HG03558 (cell line): ENCODE data around the gene RBM19.
A peak's percentile ranks its signal among the peaks of the same experiment; 100 is the strongest.
"Not testable (repeated sequence)": the region's sequence is repeated elsewhere in the genome, so short reads cannot be mapped to it uniquely, and the experiment has no call there.

ENCODE experiments used
- ATAC-seq: cut with Tn5 transposase; IDR thresholded peaks from one replicate; pipeline ENCODE4 v1.9.1; 2021; ENCODE audit warnings: moderate number of reproducible peaks; ENCODE audit not compliant: unreplicated experiment; ENCODE audit errors: extremely low read depth

The RBM19 gene, protein sequence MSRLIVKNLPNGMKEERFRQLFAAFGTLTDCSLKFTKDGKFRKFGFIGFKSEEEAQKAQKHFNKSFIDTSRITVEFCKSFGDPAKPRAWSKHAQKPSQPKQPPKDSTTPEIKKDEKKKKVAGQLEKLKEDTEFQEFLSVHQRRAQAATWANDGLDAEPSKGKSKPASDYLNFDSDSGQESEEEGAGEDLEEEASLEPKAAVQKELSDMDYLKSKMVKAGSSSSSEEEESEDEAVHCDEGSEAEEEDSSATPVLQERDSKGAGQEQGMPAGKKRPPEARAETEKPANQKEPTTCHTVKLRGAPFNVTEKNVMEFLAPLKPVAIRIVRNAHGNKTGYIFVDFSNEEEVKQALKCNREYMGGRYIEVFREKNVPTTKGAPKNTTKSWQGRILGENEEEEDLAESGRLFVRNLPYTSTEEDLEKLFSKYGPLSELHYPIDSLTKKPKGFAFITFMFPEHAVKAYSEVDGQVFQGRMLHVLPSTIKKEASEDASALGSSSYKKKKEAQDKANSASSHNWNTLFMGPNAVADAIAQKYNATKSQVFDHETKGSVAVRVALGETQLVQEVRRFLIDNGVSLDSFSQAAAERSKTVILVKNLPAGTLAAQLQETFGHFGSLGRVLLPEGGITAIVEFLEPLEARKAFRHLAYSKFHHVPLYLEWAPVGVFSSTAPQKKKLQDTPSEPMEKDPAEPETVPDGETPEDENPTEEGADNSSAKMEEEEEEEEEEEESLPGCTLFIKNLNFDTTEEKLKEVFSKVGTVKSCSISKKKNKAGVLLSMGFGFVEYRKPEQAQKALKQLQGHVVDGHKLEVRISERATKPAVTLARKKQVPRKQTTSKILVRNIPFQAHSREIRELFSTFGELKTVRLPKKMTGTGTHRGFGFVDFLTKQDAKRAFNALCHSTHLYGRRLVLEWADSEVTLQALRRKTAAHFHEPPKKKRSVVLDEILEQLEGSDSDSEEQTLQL

GRCh38 chr12:113965951-113966797 lies at the start of gene RBM19:
Gene RBM19 (minus strand): TSS chr12:113966325. CDS start chr12:113966227, 98 bp downstream.
- peak; percentile 80 for ATAC-seq

DNA sequence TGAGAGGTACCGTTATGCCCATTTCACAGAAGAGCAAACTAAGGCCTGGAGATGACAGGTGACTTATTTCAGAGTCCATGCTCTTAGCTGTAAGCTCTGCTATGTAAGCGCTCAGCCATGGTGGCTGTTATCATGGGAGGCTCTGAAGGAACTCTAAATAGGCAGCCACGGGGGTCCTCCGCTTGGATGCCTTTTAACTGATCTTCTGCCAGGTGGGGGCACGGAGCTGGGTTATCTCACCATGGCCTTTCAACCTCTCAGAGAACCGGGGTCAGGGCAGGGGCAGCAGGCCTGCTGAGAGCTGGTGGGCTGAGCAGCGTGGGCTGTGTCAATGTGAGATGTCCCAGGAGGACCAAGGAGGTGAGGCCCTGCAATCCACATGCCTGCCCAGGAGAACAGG lies 49.7 kb upstream of the RBM19 start:
- ATAC-seq = no peak

DNA sequence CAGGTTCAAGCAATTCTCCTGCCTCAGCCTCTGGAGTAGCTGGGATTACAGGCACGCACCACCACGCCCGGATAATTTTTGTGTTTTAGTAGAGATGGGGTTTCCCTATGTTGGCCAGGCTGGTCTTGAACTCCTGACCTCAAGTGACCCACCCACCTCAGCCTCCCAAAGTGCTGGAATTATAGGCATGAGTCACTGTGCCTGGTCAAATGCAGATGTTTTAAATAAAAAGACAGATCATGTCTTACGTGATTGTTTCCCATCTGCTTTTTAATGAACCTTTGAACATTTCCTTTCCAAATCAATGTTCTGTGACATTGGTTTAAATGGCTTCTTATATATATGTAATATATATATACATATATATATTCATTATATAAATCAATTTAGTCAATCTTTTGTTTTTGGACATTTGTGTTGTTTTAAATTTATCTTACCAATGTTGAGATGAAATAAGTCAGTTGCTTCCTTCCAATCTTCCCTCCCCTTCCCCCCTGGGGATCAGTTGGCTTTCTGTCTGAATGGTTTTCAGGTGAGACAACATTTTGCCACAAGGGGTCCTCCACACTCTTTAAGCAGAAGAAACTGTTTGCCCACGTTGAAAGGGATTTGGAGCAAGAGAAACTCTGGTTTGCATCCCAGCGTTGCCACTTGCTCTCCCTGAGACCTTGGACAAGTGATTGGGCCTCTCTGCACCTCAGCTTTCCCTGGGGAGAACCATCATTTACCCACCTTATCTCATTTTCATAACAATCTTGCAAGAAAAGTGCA lies 47.6 kb upstream of the RBM19 start:
- no peak for ATAC-seq

- ATAC-seq = no peak
These were observed 46.8 kb upstream of the RBM19 start for GRCh38 chr12:114012744-114013431.

- no peak for ATAC-seq
These were observed 45.6 kb upstream of the RBM19 start for GRCh38 chr12:114011711-114012110.

DNA sequence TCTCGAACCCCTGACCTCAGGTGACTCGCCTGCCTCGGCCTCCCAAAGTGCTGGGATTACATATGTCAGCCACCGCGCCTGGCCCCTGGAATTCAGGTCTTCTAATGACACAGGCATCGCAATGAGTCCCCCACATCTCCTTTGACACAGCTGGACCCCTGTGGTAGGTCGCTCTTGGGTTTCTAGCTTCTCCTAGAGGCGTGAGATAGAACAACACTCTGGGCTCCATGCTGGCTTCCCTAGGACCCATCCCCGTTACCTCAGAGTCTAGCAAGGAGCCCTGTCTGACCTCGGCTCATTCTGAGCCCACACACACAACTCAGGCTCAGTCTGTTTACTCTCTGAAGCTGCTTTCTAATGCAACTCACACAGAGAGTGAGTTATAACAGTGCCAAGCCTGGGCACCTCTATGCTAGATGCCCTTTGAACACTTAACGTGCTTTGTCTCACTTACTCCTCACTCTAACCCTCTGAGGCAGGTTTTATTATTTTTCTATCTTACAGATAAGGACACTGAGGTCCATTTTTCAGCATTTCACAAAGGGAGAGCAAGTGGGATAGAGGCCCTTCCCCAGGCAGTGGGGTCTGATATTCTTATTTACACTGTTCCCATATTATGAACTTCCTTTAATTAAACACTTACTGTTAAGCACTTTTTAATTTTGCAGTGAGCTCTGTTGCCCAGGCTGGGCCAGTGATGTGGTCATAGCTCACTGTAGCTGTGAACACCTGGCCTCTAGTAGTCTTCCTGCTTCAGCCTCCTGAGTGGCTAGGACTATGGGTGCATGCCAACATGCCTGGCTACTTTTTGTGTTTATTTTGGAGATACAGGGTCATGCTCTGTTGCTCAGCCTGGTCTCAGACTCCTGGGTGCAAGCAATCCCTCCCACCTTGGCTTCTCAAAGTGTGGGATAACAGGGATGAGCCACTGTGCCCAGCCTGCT lies 40.6 kb upstream of the RBM19 start:
- ATAC-seq = no peak

DNA sequence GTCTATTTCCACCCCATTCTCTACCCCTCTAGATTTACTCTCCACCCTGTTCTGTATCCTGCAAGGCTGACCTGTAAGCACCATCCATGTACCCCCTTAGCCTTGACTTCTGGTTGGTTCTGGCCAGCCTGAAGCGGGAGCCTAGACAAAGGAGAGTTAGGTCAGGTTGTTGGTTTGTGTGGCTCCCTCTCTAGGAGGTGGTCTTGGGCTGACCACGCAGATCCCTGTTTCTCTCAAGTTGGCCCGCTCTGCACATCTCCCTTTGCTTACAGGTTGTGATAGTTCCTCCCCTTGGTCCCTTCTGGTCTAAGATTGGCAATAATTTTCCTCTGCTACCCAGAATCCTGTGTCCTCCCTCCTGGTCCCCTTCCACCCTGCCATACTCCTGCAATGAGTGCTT lies 38.3 kb upstream of the RBM19 start:
- ATAC-seq = no peak

DNA sequence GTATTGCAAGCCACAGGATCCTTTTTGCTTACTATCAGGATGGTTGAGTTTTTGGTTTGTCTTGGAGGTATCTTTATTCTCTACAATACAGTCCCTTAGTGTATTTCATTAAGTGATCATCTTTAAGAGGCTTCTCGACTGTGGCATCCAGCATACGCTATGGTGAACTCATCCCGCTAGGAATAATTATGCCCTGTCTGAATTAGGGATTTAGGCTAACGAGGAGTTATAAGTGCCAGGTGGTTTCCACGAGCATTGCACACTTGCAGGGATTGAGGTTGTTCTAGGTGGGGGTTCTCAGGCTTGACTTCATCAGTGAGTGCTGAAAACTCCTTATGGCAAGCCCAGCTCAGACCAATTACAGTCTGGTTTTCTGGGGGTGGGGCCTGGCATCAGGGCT lies 37.2 kb upstream of the RBM19 start:
- no peak for ATAC-seq

- no peak for ATAC-seq
These were observed 35.6 kb upstream of the RBM19 start for GRCh38 chr12:114001511-114002340.

DNA sequence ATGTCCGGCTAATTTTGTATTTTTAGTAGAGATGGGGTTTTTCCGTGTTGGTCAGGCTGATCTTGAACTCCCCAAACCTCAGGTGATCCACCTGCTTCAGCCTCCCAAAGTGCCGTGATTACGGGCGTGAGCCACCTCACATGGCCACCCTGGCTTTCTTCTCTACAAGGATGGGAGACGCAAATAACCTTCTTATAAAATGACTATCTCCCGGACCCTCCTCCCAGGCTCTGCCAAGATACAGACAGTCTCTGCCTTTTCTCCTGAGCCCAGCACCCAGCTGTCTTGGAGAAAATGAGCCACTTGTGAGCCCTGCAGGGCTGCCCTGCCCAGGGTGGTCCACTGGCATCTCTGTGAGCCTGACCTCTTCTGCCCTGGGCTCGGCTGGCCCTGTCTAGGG lies 34.7 kb upstream of the RBM19 start:
- ATAC-seq = no peak

GRCh38 chr12:114000261-114000660 lies 34.1 kb upstream of the RBM19 start:
- not testable (repeated sequence) for ATAC-seq

DNA sequence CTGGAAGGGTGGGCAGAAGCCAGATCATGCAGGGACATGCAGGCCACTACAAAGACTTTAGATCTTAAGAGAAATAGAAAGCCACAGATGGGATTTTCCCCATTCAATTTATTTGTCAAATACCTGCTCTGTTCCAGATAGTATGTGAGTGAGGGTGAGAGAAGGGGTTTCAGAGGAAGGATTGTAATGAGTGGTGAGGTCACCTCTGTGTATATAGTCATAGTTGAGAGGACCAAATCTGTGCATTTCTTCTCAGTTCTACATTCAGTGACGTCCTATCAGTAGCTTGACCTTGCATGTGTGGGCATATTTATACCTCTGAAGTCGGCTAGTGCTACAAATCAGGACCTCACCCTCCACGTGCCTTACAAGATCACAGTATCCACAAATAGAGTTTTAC lies 31.2 kb upstream of the RBM19 start:
- no peak for ATAC-seq

- no peak for ATAC-seq
These were observed 29.9 kb upstream of the RBM19 start for GRCh38 chr12:113996026-113996425.

- no peak for ATAC-seq
These were observed 27.9 kb upstream of the RBM19 start for GRCh38 chr12:113994051-113994450.

GRCh38 chr12:113992751-113993150 lies 26.6 kb upstream of the RBM19 start:
- not testable (repeated sequence) for ATAC-seq

DNA sequence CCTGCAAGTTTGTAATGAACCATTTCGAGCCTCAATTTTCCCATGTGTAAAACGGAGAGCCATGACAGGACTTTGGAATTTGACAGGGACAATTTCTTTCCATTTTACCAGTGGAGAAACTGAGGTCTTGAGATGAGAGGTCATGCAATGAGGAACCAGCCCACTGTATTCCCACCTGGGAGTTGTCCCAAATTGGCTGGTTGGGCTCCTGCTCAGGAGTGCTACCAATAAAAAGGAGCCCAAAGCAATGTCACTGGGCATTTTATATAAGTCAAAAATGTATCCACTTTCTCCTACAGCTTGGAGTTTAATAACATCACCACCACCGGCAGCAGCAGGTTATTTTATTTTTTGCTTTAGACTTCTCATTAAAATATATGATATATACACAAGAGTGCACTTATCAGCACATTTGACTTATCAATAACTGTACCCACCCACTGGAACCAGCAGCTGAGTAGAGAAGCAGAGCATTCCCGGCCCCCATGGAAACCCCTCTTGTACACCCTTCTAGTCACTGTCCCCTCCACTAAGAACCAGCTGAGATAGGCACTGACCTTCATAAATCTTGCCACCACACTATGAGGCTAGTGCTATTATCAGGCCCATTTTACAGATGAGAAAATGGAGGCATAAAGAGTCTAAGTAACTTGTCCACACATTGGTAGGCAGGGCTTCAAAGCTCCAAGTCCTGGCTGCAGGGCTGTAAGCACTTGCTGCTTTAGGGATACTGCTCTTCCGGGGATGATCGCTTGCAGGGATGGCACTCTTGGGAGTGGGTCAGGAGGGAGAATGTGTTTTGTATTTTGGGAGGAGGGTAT lies 25.3 kb upstream of the RBM19 start:
- ATAC-seq = no peak
